Activated CD8-positive, alpha-beta memory T cell treated with anti-CD3 and anti-CD28 coated beads, Interleukin-2, amount 10 ng/mL, durations not matched to agents 7 days and 5 days (primary cell): ENCODE data around the gene OAS2. TPM values are rescaled to one million over a fixed set of nuclear protein-coding genes. Genes with fewer than 3 reads are reported as not detected.
"Not testable (repeated sequence)": the region's sequence is repeated elsewhere in the genome, so short reads cannot be mapped to it uniquely, and the experiment has no call there.

ENCODE experiments used
- ATAC-seq: fragments of 150-1000 bp; cut with Tn5 transposase; one replicate; pipeline ENCODE4 v1.10.0; 2021; ENCODE audit warnings: moderate library complexity
- CTCF ChIA-PET: fragments of 350-600 bp; sonication (Branson Sonifier 250); formaldehyde crosslinking; loops from one replicate; lab custom pipeline; 2021; ENCODE audit warnings: antibody characterized with exemption; lab: Charles Lee
- DNase-seq: peaks from one replicate; pipeline ENCODE4 v3.0.0-alpha.2; 2020
- H3K27ac Mint-ChIP-seq: one replicate; pipeline ENCODE4 v1.8.0; 2021; ENCODE audit warnings: mild to moderate bottlenecking, mixed read lengths
- H3K27me3 Mint-ChIP-seq: one replicate; pipeline ENCODE4 v1.8.0; 2021; ENCODE audit warnings: mixed read lengths
- H3K36me3 Mint-ChIP-seq: one replicate; pipeline ENCODE4 v1.8.0; 2021; ENCODE audit warnings: mild to moderate bottlenecking, mixed read lengths
- H3K4me1 Mint-ChIP-seq: one replicate; pipeline ENCODE4 v1.8.0; 2021; ENCODE audit warnings: mixed read lengths
- H3K4me3 Mint-ChIP-seq: one replicate; pipeline ENCODE4 v1.8.0; 2021; ENCODE audit warnings: mild to moderate bottlenecking, moderate library complexity, mixed read lengths
- H3K9me3 Mint-ChIP-seq: one replicate; pipeline ENCODE4 v1.8.0; 2022; ENCODE audit warnings: low read depth, mixed read lengths
- total RNA-seq, 2 experiments: library from RNA; stranded (reverse); gene quantifications; one replicate each; pipeline ENCODE4 v1.2.3, GENCODE V29; 2021

The OAS2 gene
- total RNA-seq, 2 experiments from 2014 or later = 276 to 383 TPM

DNA sequence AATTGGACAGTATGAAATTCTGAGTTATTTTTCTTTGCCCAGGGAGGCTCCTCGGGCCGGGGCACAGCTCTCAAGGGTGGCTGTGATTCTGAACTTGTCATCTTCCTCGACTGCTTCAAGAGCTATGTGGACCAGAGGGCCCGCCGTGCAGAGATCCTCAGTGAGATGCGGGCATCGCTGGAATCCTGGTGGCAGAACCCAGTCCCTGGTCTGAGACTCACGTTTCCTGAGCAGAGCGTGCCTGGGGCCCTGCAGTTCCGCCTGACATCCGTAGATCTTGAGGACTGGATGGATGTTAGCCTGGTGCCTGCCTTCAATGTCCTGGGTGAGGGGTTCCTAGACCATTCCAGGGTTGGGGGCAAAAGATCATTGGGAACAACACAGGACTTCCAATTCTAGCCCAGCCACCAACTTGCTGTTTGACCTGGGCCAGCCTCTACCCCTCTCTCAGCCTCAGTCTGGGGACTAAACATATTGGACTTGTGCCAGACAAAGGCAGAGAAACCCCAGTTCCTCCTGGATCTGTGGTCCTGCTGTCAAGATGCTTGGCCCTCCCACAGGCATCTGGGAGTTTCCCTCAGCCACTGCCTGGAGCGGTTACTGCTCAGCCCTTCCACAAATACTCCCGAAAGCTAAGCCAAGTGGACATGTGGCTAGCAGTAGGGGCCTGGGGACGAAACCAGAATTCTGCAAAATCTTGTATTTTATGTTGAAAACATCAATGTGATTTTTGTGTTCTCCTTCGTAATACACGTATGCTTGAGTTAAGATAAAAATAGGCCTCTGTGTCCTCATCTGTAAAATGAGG, 36.6 kb upstream of the OAS2 start:
- ATAC-seq = no peak
- Mint-ChIP-seq H3K4me1 (peaks cover 60% of the 10 kb centered on the region), H3K9me3 (no peaks in the 10 kb centered on the region), H3K27me3 (no peaks in the 10 kb centered on the region), H3K36me3 (peaks cover 70% of the 10 kb centered on the region), H3K27ac (peak overlapping the region; percentile 53), H3K4me3 (peak overlapping the region; percentile 39)
- peak; percentile 27 for DNase-seq
- CTCF ChIA-PET = interaction anchor here (1.5 to 2.1 kb wide), 2 partner anchors 41 to 51 kb away, joined by 6 to 7 read pairs; no protein-coding TSS in a partner anchor

DNA sequence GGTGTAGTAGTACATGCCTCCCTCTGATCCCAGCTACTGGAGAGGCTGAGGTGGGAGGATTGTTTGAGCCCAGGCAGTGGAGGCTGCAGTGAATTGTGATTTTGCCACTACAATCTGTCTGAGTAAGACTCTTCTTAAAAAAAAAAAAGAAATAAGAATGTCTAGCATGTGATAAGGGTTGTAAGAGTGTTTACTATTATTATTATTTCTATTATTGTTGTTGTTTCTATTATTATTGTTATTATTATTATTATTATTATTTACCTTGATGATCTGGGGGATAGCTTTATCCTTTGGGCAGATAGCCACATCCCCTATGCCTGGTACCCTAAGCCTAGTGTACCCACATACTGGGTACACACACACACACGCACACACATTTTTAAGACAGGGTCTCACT, 35.7 kb upstream of the OAS2 start:
- DNase-seq (no peak), ATAC-seq (no peak)
- no peak overlapping the region for H3K27ac Mint-ChIP-seq
- CTCF ChIA-PET = interaction anchor here (2.1 kb wide), 1 partner anchor 50 kb away, joined by 7 read pairs; no protein-coding TSS in a partner anchor
- H3K9me3 Mint-ChIP-seq = no peaks in the 10 kb centered on the region
- H3K4me3 Mint-ChIP-seq = no peak overlapping the region
- peaks cover 57% of the 10 kb centered on the region for H3K4me1 Mint-ChIP-seq
- H3K27me3 Mint-ChIP-seq = no peaks in the 10 kb centered on the region
- H3K36me3 Mint-ChIP-seq = peaks cover 79% of the 10 kb centered on the region

DNA sequence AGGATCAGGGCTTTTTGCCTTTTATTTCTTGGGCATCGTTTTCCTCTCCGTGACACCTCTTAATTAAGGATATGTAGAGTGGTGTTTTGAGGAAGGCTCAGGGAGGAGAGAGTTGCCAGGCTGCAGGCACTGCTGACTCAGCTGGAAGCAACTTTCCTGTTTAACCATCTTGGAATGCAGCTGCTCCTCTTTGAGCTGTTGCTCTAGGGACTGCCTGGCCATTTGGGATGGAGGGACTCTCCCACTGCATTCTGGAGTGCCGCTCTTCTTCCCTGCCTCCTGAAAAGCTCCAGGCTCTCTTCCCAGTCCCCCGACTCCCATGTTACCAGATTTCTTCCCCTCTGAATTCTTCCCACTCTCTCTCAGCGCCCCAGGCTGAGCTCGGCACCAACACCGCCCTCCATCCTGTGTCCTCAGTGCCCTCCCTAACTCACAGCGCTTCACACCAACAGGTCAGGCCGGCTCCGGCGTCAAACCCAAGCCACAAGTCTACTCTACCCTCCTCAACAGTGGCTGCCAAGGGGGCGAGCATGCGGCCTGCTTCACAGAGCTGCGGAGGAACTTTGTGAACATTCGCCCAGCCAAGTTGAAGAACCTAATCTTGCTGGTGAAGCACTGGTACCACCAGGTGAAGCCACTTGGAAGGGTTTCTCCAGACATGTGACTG, 34.2 kb upstream of the OAS2 start:
- peaks cover 54% of the 10 kb centered on the region for H3K4me1 Mint-ChIP-seq

DNA sequence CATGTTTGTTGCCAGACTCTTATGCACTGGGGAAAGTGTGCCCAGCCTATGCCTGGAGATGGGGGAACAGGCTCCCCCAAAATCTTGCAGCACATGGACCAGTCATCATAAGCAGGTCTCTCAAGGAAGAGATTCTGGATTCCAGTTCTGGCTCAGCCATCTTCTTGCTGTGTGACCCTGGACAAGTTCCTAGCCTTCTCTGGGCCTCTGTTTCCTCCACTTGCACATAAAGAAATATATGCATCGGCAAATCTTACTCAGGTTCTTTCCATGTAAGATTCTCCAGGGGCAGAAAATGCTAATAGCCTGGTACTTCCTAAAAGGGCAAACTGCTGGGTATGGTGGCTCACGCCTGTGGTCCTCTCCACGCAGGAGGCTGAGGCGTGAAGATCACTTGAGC, 32.8 kb upstream of the OAS2 start:
- Mint-ChIP-seq H3K27me3 (no peaks in the 10 kb centered on the region), H3K27ac (no peak overlapping the region), H3K4me3 (no peak overlapping the region), H3K9me3 (no peaks in the 10 kb centered on the region), H3K36me3 (peaks cover 85% of the 10 kb centered on the region), H3K4me1 (peaks cover 49% of the 10 kb centered on the region)
- CTCF ChIA-PET = no interaction called here
- peak; percentile 14 for DNase-seq
- ATAC-seq = no peak

More for the DNA sequence above, 34.2 kb upstream of the OAS2 start:
- no peak overlapping the region for H3K4me3 Mint-ChIP-seq
- DNase-seq (peak; percentile 35), ATAC-seq (no peak)
- no peaks in the 10 kb centered on the region for H3K27me3 Mint-ChIP-seq
- H3K36me3 Mint-ChIP-seq = peaks cover 87% of the 10 kb centered on the region
- H3K27ac Mint-ChIP-seq = peak overlapping the region; percentile 62
- CTCF ChIA-PET = interaction anchor here (0.8 to 2.1 kb wide), 2 partner anchors 49 to 318 kb away, joined by 3 to 7 read pairs; no protein-coding TSS in a partner anchor
- no peaks in the 10 kb centered on the region for H3K9me3 Mint-ChIP-seq

DNA sequence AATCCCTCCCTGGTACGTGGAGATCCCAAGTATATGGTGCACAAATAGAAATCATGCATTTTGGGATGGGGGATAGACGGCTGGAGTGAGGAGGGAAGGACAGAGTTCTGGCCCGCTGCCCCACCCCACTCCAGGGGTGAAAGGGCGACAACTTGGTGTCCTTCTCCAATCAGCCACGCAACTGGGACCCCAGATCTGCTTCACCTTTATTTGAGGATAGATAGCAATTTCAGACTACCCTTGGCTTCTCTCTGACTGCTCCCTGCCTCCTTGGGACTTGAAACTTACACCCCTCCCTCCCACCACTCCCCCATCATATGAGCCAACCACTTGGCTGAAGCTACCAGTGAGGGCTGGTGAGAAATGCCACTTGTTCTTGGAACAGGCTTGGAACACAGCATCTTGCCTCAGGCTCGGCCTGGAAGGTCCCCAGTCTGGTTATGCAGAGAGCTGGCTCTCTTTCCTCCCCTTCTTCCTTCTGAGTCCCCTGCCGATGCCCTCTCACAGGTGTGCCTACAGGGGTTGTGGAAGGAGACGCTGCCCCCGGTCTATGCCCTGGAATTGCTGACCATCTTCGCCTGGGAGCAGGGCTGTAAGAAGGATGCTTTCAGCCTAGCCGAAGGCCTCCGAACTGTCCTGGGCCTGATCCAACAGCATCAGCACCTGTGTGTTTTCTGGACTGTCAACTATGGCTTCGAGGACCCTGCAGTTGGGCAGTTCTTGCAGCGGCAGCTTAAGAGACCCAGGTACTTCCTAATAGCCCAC, 31.9 kb upstream of the OAS2 start:
- Mint-ChIP-seq H3K4me1 (peaks cover 45% of the 10 kb centered on the region), H3K36me3 (peaks cover 86% of the 10 kb centered on the region), H3K4me3 (no peak overlapping the region), H3K9me3 (no peaks in the 10 kb centered on the region), H3K27ac (no peak overlapping the region), H3K27me3 (no peaks in the 10 kb centered on the region)
- DNase-seq (peak; percentile 29), ATAC-seq (no peak)
- CTCF ChIA-PET = no interaction called here

DNA sequence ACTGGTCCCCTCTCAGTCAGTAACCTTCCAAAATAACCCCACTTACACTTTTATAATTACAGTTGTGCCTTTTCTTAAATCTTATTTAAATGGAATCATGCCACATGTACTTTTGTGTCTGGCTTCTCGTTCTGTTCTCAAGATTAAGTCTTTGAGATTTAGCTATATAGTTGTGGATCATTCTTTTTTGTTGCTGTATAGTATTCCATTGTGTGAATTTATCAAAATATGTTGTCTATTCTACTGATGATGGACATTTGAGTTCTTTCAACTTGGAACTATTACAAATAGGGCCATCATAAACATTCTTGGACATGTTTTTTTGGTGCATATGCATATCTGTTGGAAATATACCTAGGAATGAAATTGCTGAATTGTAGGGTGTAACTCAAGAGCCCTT, 31.0 kb upstream of the OAS2 start:
- CTCF ChIA-PET = no interaction called here
- Mint-ChIP-seq H3K9me3 (no peaks in the 10 kb centered on the region), H3K4me3 (no peak overlapping the region), H3K36me3 (peaks cover 85% of the 10 kb centered on the region), H3K27me3 (no peaks in the 10 kb centered on the region), H3K4me1 (peaks cover 38% of the 10 kb centered on the region), H3K27ac (no peak overlapping the region)
- DNase-seq (no peak), ATAC-seq (no peak)

DNA sequence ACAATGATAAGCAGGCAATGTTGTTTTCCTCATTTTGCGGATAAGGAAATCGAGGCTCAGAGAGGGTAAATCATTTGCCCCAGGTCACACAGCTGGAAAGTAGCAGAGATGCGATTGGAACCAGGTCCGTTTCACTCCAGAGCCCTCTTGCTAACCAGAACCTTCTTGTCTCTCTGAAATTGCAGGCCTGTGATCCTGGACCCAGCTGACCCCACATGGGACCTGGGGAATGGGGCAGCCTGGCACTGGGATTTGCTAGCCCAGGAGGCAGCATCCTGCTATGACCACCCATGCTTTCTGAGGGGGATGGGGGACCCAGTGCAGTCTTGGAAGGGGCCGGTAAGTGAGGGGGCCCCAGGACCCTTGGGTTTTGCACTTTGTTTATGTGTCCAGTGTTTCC, 30.6 kb upstream of the OAS2 start:
- CTCF ChIA-PET = interaction anchor here (4.6 kb wide), 1 partner anchor 45 kb away, joined by 21 read pairs; no protein-coding TSS in a partner anchor
- H3K9me3 Mint-ChIP-seq = no peaks in the 10 kb centered on the region
- H3K27me3 Mint-ChIP-seq = no peaks in the 10 kb centered on the region
- no peak overlapping the region for H3K27ac Mint-ChIP-seq
- DNase-seq (no peak), ATAC-seq (no peak)
- peaks cover 89% of the 10 kb centered on the region for H3K36me3 Mint-ChIP-seq
- H3K4me3 Mint-ChIP-seq = no peak overlapping the region
- peaks cover 38% of the 10 kb centered on the region for H3K4me1 Mint-ChIP-seq

DNA sequence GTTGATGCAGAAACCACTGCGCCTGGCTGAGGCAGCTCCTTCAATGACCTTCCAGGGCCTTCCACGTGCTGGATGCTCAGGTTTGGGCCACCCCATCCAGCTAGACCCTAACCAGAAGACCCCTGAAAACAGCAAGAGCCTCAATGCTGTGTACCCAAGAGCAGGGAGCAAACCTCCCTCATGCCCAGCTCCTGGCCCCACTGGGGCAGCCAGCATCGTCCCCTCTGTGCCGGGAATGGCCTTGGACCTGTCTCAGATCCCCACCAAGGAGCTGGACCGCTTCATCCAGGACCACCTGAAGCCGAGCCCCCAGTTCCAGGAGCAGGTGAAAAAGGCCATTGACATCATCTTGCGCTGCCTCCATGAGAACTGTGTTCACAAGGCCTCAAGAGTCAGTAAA, 29.5 kb upstream of the OAS2 start:
- DNase-seq (no peak), ATAC-seq (no peak)
- peaks cover 37% of the 10 kb centered on the region for H3K4me1 Mint-ChIP-seq
- no peaks in the 10 kb centered on the region for H3K9me3 Mint-ChIP-seq
- H3K36me3 Mint-ChIP-seq = peaks cover 86% of the 10 kb centered on the region
- H3K27me3 Mint-ChIP-seq = no peaks in the 10 kb centered on the region
- H3K4me3 Mint-ChIP-seq = no peak overlapping the region
- CTCF ChIA-PET = interaction anchor here (1.5 to 4.6 kb wide), 2 partner anchors 44 to 48 kb away, joined by 5 to 21 read pairs; no protein-coding TSS in a partner anchor
- no peak overlapping the region for H3K27ac Mint-ChIP-seq

DNA sequence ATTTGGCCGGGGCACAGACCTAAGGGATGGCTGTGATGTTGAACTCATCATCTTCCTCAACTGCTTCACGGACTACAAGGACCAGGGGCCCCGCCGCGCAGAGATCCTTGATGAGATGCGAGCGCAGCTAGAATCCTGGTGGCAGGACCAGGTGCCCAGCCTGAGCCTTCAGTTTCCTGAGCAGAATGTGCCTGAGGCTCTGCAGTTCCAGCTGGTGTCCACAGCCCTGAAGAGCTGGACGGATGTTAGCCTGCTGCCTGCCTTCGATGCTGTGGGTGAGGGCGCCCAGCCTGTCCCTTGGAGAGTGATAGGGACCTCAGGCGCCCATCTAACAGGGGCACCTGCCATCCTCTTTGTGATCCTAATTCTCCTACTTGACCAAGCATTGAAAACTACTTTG, 27.6 kb upstream of the OAS2 start:
- no peak overlapping the region for H3K27ac Mint-ChIP-seq
- peaks cover 35% of the 10 kb centered on the region for H3K4me1 Mint-ChIP-seq
- CTCF ChIA-PET = interaction anchor here (1.5 to 4.6 kb wide), 6 partner anchors 10 to 50 kb away, joined by 3 to 21 read pairs (median 4); partner anchors contain the start of gene OAS1
- no peaks in the 10 kb centered on the region for H3K27me3 Mint-ChIP-seq
- DNase-seq (peak; percentile 34), ATAC-seq (no peak)
- peaks cover 88% of the 10 kb centered on the region for H3K36me3 Mint-ChIP-seq
- no peaks in the 10 kb centered on the region for H3K9me3 Mint-ChIP-seq
- H3K4me3 Mint-ChIP-seq = no peak overlapping the region

DNA sequence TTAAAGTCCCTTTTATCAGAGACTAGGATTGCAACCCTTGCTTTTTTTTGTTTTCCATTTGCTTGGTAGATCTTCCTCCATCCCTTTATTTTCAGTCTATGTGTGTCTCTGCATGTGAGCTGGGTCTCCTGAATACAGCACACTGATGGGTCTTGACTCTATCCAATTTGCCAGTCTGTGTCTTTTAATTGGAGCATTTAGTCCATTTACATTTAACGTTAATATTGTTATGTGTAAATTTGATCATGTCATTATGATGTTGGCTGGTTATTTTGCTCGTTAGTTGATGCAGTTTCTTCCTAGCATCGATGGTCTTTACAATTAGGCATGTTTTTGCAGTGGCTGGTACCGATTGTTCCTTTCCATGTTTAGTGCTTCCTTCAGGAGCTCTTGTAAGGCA, 21.2 kb upstream of the OAS2 start:
- H3K4me3 Mint-ChIP-seq, H3K27ac Mint-ChIP-seq, ATAC-seq, H3K9me3 Mint-ChIP-seq, DNase-seq, H3K27me3 Mint-ChIP-seq: not testable (repeated sequence)
- Mint-ChIP-seq H3K36me3 (peaks cover 94% of the 10 kb centered on the region), H3K4me1 (peaks cover 56% of the 10 kb centered on the region)
- CTCF ChIA-PET = interaction anchor here (0.9 kb wide), 1 partner anchor 18 kb away, joined by 3 read pairs; no protein-coding TSS in a partner anchor

DNA sequence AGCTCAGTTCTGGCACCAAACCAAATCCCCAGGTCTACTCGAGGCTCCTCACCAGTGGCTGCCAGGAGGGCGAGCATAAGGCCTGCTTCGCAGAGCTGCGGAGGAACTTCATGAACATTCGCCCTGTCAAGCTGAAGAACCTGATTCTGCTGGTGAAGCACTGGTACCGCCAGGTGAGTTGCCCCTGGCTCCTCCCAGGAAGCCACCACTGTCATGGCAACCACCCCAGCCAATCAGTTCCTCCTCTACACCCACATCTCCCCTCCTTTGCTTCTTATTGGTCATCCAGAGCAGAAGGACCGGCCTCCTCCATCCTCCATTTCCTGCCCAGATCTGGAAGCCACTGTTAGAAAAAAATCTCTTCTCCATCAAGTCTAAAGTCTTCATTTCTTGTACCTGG, 17.2 kb upstream of the OAS2 start:
- DNase-seq (no peak), ATAC-seq (peak; percentile 72)
- no peaks in the 10 kb centered on the region for H3K27me3 Mint-ChIP-seq
- H3K9me3 Mint-ChIP-seq = no peaks in the 10 kb centered on the region
- H3K27ac Mint-ChIP-seq = peak overlapping the region; percentile 25
- H3K36me3 Mint-ChIP-seq = peaks cover 95% of the 10 kb centered on the region
- H3K4me3 Mint-ChIP-seq = no peak overlapping the region
- CTCF ChIA-PET = interaction anchor here (0.8 to 5.4 kb wide), 5 partner anchors 9 to 61 kb away, joined by 3 to 21 read pairs (median 4); partner anchors contain the start of gene OAS2
- H3K4me1 Mint-ChIP-seq = peaks cover 34% of the 10 kb centered on the region

DNA sequence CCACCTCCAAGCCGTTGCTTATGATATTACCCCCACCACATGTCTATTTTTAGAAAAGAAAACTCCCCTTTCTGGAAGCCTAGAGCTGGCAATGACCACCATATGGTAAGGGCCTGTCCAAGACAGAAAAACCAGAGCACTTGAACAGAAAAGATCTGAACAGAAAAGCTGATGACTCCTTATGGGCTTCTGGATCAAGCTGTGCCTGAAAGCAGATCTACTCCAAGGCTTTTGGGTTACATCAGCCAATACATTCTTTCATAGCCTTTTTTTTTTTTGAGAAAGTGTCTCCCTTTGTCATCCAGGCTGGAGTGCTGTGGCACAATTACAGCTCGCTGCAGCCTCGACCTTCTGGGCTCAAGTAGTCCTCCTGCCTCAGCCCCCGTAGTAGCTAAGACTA, 16.8 kb upstream of the OAS2 start:
- ATAC-seq = no peak
- H3K4me3 Mint-ChIP-seq = no peak overlapping the region
- no peaks in the 10 kb centered on the region for H3K27me3 Mint-ChIP-seq
- H3K9me3 Mint-ChIP-seq = no peaks in the 10 kb centered on the region
- CTCF ChIA-PET = interaction anchor here (1.2 to 5.4 kb wide), 5 partner anchors 10 to 62 kb away, joined by 3 to 21 read pairs (median 4); no protein-coding TSS in a partner anchor
- H3K4me1 Mint-ChIP-seq = peaks cover 30% of the 10 kb centered on the region
- DNase-seq = no peak
- H3K36me3 Mint-ChIP-seq = peaks cover 95% of the 10 kb centered on the region
- H3K27ac Mint-ChIP-seq = peak overlapping the region; percentile 25

DNA sequence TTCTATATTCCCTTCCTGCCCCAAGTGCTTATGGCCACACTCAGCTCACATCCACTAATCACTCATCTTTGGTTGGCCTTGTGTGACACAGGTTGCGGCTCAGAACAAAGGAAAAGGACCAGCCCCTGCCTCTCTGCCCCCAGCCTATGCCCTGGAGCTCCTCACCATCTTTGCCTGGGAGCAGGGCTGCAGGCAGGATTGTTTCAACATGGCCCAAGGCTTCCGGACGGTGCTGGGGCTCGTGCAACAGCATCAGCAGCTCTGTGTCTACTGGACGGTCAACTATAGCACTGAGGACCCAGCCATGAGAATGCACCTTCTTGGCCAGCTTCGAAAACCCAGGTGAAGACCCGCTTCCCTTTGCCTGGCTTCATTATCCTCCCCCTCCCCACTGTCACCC, 15.8 kb upstream of the OAS2 start:
- Mint-ChIP-seq H3K4me1 (peaks cover 25% of the 10 kb centered on the region), H3K4me3 (no peak overlapping the region), H3K27me3 (no peaks in the 10 kb centered on the region), H3K9me3 (no peaks in the 10 kb centered on the region), H3K36me3 (peaks cover 95% of the 10 kb centered on the region), H3K27ac (no peak overlapping the region)
- ATAC-seq = no peak
- DNase-seq = no peak
- CTCF ChIA-PET = interaction anchor here (1.2 to 5.4 kb wide), 3 partner anchors 30 to 62 kb away, joined by 4 to 21 read pairs (median 5); no protein-coding TSS in a partner anchor
